ENCODE measurements around the gene PRRT3. TPM values are rescaled to one million over a fixed set of nuclear protein-coding genes. Genes with fewer than 3 reads are reported as not detected.

The PRRT3 gene
- total and polyA plus RNA-seq, 2 donors (not counting 3 experiments of a cell fraction or from before 2014, with no cell fraction given) = 1.5 TPM

DNA sequence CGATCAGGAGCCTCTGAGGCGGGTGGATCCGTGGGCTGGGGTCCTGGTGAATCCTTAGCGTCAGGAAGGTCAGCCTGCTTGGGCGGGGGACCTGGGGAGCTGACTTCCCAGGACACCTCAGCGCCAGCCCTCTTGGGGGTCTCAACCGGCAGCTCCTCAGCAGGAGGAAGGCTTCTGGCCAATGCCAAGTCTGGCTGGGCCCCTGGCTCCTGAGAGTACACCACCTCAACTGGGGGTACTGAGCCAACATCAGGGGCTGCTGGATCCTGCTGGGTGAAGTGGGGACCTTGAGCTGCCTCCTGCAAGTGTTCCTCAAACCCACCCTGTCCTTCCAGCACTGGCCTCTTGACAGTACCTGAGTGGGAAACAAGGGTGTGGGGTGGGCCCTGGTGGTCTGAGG is 3.1 kb downstream of the PRRT3 start:
- DNase-seq (ENCODE audit: low read depth, low spot score) (no peak), FAIRE-seq (no peak)
- no peaks in the 10 kb centered on the region for H3K79me2 ChIP-seq (ENCODE audit: control insufficient read depth, insufficient read depth, low read length)
- POLR2A ChIA-PET = no interaction called here
- H3K9ac ChIP-seq (replicated peaks; ENCODE audit: extremely low read depth, insufficient read depth, low read length) = no peak overlapping the region
- no TSS peak for BruUV-seq (replicated peaks)
- H4K20me1 ChIP-seq (replicated peaks; ENCODE audit: control insufficient read depth, extremely low read depth, insufficient read depth, low read length) = no peaks in the 10 kb centered on the region
- H2AFZ ChIP-seq (ENCODE audit: low read depth, low read length) = no peak overlapping the region
- H3K27ac ChIP-seq (ENCODE audit: insufficient read depth, low read depth, low read length) = no peak overlapping the region
- TF ChIP-seq, protein P1, sequence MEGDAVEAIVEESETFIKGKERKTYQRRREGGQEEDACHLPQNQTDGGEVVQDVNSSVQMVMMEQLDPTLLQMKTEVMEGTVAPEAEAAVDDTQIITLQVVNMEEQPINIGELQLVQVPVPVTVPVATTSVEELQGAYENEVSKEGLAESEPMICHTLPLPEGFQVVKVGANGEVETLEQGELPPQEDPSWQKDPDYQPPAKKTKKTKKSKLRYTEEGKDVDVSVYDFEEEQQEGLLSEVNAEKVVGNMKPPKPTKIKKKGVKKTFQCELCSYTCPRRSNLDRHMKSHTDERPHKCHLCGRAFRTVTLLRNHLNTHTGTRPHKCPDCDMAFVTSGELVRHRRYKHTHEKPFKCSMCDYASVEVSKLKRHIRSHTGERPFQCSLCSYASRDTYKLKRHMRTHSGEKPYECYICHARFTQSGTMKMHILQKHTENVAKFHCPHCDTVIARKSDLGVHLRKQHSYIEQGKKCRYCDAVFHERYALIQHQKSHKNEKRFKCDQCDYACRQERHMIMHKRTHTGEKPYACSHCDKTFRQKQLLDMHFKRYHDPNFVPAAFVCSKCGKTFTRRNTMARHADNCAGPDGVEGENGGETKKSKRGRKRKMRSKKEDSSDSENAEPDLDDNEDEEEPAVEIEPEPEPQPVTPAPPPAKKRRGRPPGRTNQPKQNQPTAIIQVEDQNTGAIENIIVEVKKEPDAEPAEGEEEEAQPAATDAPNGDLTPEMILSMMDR (IDR thresholded peaks at IDR 0.05; ENCODE audit: extremely low read depth in 1 of 2, insufficient read depth in 1 of 2, low read depth in 1 of 2, low read length in 2 of 2) = no peak
- TF ChIP-seq MYC (IDR thresholded peaks at IDR 0.05; ENCODE audit: low read depth, low read length) (no peak), POLR2A (IDR thresholded peaks at IDR 0.05; ENCODE audit: low read depth, low read length) (no peak), JUN (IDR thresholded peaks at IDR 0.05; ENCODE audit: borderline replicate concordance, insufficient read depth, insufficient read length, low read depth) (no peak)
- TF ChIP-seq, protein P2, sequence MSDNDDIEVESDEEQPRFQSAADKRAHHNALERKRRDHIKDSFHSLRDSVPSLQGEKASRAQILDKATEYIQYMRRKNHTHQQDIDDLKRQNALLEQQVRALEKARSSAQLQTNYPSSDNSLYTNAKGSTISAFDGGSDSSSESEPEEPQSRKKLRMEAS (IDR thresholded peaks at IDR 0.05; ENCODE audit: insufficient read depth, insufficient read length) = no peak
- H3K27me3 ChIP-seq (ENCODE audit: control insufficient read depth in 2 of 2, insufficient read depth in 2 of 2, low read length in 2 of 2) = no peaks in the 10 kb centered on the region
- H3K36me3 ChIP-seq (ENCODE audit: control insufficient read depth in 2 of 2, extremely low read depth in 1 of 2, insufficient read depth in 2 of 2, low read length in 2 of 2) = no peaks in the 10 kb centered on the region
- no peak overlapping the region for H3K4me2 ChIP-seq (ENCODE audit: insufficient read depth, low read length)
- H3K4me1 ChIP-seq (ENCODE audit: control insufficient read depth, extremely low read depth, insufficient read depth, low read length) = peaks cover 7% of the 10 kb centered on the region
- intact Hi-C loops (cut with micrococcal nuclease) = loop anchor here (5.0 kb wide), 1 partner anchor 373 kb away; the partner anchor contains the start of gene SEC13
- no peak overlapping the region for H3K4me3 ChIP-seq (replicated peaks in 1 of 3; ENCODE audit: insufficient read depth in 1 of 3, low read depth in 1 of 3, low read length in 3 of 3)
- CTCF ChIA-PET = no interaction called here
- no peaks in the 10 kb centered on the region for H3K9me3 ChIP-seq (replicated peaks; ENCODE audit: control insufficient read depth, insufficient read depth, low read length)
- no peaks in the 10 kb centered on the region for H3K9me1 ChIP-seq (replicated peaks; ENCODE audit: control insufficient read depth, extremely low read depth, insufficient read depth, low read length)
- dilution Hi-C loops (cut with MboI; ENCODE audit: extremely low pct_ligation_motif_present, low sequenced_read_pairs) = no loop called here

GRCh38 chr3:9948586-9948985 is 3.6 kb downstream of the PRRT3 start:
- CTCF ChIA-PET = no interaction called here
- Histone ChIP-seq H3K9ac (replicated peaks; ENCODE audit: extremely low read depth, insufficient read depth, low read length) (no peak overlapping the region), H3K4me2 (ENCODE audit: insufficient read depth, low read length) (no peak overlapping the region), H2AFZ (ENCODE audit: low read depth, low read length) (no peak overlapping the region), H3K4me3 (replicated peaks in 1 of 3; ENCODE audit: insufficient read depth in 1 of 3, low read depth in 1 of 3, low read length in 3 of 3) (no peak overlapping the region), H3K27me3 (ENCODE audit: control insufficient read depth in 2 of 2, insufficient read depth in 2 of 2, low read length in 2 of 2) (no peaks in the 10 kb centered on the region), H3K9me1 (replicated peaks; ENCODE audit: control insufficient read depth, extremely low read depth, insufficient read depth, low read length) (no peaks in the 10 kb centered on the region), H4K20me1 (replicated peaks; ENCODE audit: control insufficient read depth, extremely low read depth, insufficient read depth, low read length) (no peaks in the 10 kb centered on the region), H3K36me3 (ENCODE audit: control insufficient read depth in 2 of 2, extremely low read depth in 1 of 2, insufficient read depth in 2 of 2, low read length in 2 of 2) (no peaks in the 10 kb centered on the region), H3K4me1 (ENCODE audit: control insufficient read depth, extremely low read depth, insufficient read depth, low read length) (peaks cover 7% of the 10 kb centered on the region), H3K27ac (ENCODE audit: insufficient read depth, low read depth, low read length) (no peak overlapping the region), H3K9me3 (replicated peaks; ENCODE audit: control insufficient read depth, insufficient read depth, low read length) (no peaks in the 10 kb centered on the region), H3K79me2 (ENCODE audit: control insufficient read depth, insufficient read depth, low read length) (no peaks in the 10 kb centered on the region)
- dilution Hi-C loops (cut with MboI; ENCODE audit: extremely low pct_ligation_motif_present, low sequenced_read_pairs) = no loop called here
- no peak for FAIRE-seq
- no TSS peak for BruUV-seq (replicated peaks)
- intact Hi-C loops (cut with micrococcal nuclease) = loop anchor here (5.0 kb wide), 1 partner anchor 374 kb away; the partner anchor contains the start of gene SEC13
- POLR2A ChIA-PET = no interaction called here
- TF ChIP-seq FOS (IDR thresholded peaks at IDR 0.05; ENCODE audit: borderline replicate concordance, insufficient read depth, low read length) = no peak
- TF ChIP-seq, protein P2 (IDR thresholded peaks at IDR 0.05; ENCODE audit: insufficient read depth, insufficient read length) = no peak
- TF ChIP-seq GATA2 (IDR thresholded peaks at IDR 0.05; ENCODE audit: insufficient read depth, insufficient read length, low read depth, low read length) = no peak
- TF ChIP-seq POLR2A (IDR thresholded peaks at IDR 0.05; ENCODE audit: low read depth, low read length) = no peak
- TF ChIP-seq, protein P1 (IDR thresholded peaks at IDR 0.05; ENCODE audit: extremely low read depth in 1 of 2, insufficient read depth in 1 of 2, low read depth in 1 of 2, low read length in 2 of 2) = no peak
- no peak for TF ChIP-seq JUN (IDR thresholded peaks at IDR 0.05; ENCODE audit: borderline replicate concordance, insufficient read depth, insufficient read length, low read depth)
- no peak for TF ChIP-seq EZH2 (IDR thresholded peaks at IDR 0.05; ENCODE audit: borderline replicate concordance, low read depth, low read length, severe bottlenecking)
- no peak for DNase-seq (ENCODE audit: low read depth, low spot score)
